CD4-positive, alpha-beta T cell (primary cell): ENCODE results near the gene ZNF22. TPM values are rescaled to one million over a fixed set of nuclear protein-coding genes. Genes with fewer than 3 reads are reported as not detected.

Source experiments
- ATAC-seq: fragments of 200-7000 bp; cut with Tn5 transposase; one replicate; pipeline ENCODE4 v1.10.0; 2022; ENCODE audit warnings: mild to moderate bottlenecking; ENCODE audit not compliant: poor library complexity
- CTCF ChIA-PET: fragments of 350-600 bp; sonication (Branson Sonifier 250); formaldehyde crosslinking; loops from one replicate; lab custom pipeline; 2021; ENCODE audit warnings: antibody characterized with exemption, inconsistent platforms; lab: Charles Lee
- POLR2A ChIA-PET: fragments of 350-600 bp; sonication (Branson Sonifier 250); formaldehyde crosslinking; loops from one replicate; lab custom pipeline; 2021; ENCODE audit warnings: antibody characterized with exemption, inconsistent platforms; lab: Charles Lee
- DNase-seq, 14 experiments: peaks; one replicate each; pipeline ENCODE4 v3.0.0-alpha.2; 2013 to 2020; ENCODE audit warnings: mixed read lengths in 2 of 14
- H3K27ac ChIP-seq, 2 donors: one replicate each; pipeline versions ENCODE4 v1.5.1 to v1.7.0; 2013; ENCODE audit warnings: low read length in 2 of 2, low read depth in 1 of 2, mild to moderate bottlenecking in 1 of 2
- H3K27me3 ChIP-seq, 2 experiments: 1 replicate in 1 of 2; 2 replicates in 1 of 2; pipeline versions ENCODE4 v1.6.1 to v1.7.0; 2013; ENCODE audit warnings: low read length in 2 of 2, control low read depth in 1 of 2, mild to moderate bottlenecking in 1 of 2, moderate library complexity in 1 of 2; ENCODE audit not compliant: insufficient read depth in 2 of 2, control insufficient read depth in 1 of 2
- H3K36me3 ChIP-seq: one replicate; pipeline ENCODE4 v1.6.1; 2013; ENCODE audit warnings: low read length, control low read depth; ENCODE audit not compliant: insufficient read depth
- H3K4me1 ChIP-seq: one replicate; pipeline ENCODE4 v1.6.1; 2013; ENCODE audit warnings: low read length, control low read depth; ENCODE audit not compliant: insufficient read depth
- H3K4me3 ChIP-seq: one replicate; pipeline ENCODE4 v1.5.1; 2013; ENCODE audit warnings: mild to moderate bottlenecking, low read length, moderate library complexity
- H3K9me3 ChIP-seq, 2 experiments: 1 replicate in 1 of 2; 2 replicates in 1 of 2; pipeline versions ENCODE4 v1.6.1 to v1.7.0; 2013; ENCODE audit warnings: low read length in 2 of 2, mild to moderate bottlenecking in 2 of 2, control low read depth in 1 of 2, moderate library complexity in 1 of 2; ENCODE audit not compliant: control insufficient read depth in 1 of 2, insufficient read depth in 1 of 2
- H3K27ac Mint-ChIP-seq: one replicate; pipeline ENCODE4 v1.8.0; 2020; ENCODE audit warnings: mixed read lengths
- H3K27me3 Mint-ChIP-seq: one replicate; pipeline ENCODE4 v1.8.0; 2021; ENCODE audit warnings: mixed read lengths
- H3K36me3 Mint-ChIP-seq: one replicate; pipeline ENCODE4 v1.8.0; 2021; ENCODE audit warnings: low read depth, mixed read lengths
- H3K4me1 Mint-ChIP-seq: one replicate; pipeline ENCODE4 v1.8.0; 2021; ENCODE audit warnings: low read depth, mixed read lengths
- H3K4me3 Mint-ChIP-seq: one replicate; pipeline ENCODE4 v1.8.0; 2020; ENCODE audit warnings: mild to moderate bottlenecking, mixed read lengths
- H3K9me3 Mint-ChIP-seq: one replicate; pipeline ENCODE4 v1.8.0; 2020; ENCODE audit warnings: mixed read lengths
- intact Hi-C, 2 experiments: fragments of 100-400 bp; cut with DNase I in 1 of 2; cut with micrococcal nuclease in 1 of 2; formaldehyde crosslinking; loops; one replicate each; pipeline versions ENCODE4 v1.15.1 to v1.9.0; 2023 to 2025; cut with DNase I, micrococcal nuclease
- total RNA-seq, 174 experiments: library from RNA in 2 of 174; stranded (reverse) in 2 of 174; gene quantifications; one replicate each; pipeline ENCODE4 v1.2.3 and lab custom pipeline; 2021 to 2026
- TF ChIP-seq, protein P1 (sequence below): fragments of 200-600 bp; IDR thresholded peaks from one replicate; pipeline ENCODE4 v1.8.0; 2022; ENCODE audit warnings: antibody characterized with exemption, mild to moderate bottlenecking

ZNF22 gene
- total RNA-seq, 2 experiments from 2014 or later, result 14.1 to 15.3 TPM

DNA sequence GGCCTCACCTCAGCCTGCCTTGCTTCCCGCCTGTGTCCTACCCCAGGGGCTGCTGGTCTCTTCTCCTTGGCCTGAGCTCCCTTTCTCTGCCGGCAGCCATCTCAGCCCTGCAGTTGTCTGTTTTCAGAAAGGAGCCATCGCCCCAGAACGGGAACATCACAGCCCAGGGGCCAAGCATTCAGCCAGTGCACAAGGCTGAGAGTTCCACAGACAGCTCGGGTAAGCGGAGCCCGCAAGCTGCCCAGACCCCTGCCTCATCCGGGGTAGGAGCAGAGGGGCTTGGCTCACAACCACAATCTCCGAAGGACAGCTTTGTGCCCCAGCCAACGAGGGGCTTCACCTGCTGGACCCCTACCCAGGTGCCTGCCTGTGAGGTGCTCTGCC lies 16.8 kb upstream of the ZNF22 start:
- intact Hi-C loops, result no loop called here
- H3K36me3 Mint-ChIP-seq, result no peaks in the 10 kb centered on the region
- Histone ChIP-seq H3K9me3 (no peaks in the 10 kb centered on the region), H3K4me3 (no peak overlapping the region), H3K27me3 (no peaks in the 10 kb centered on the region), H3K4me1 (peaks cover 3% of the 10 kb centered on the region), H3K36me3 (no peaks in the 10 kb centered on the region), H3K27ac (no peak overlapping the region)
- TF ChIP-seq, protein P1, sequence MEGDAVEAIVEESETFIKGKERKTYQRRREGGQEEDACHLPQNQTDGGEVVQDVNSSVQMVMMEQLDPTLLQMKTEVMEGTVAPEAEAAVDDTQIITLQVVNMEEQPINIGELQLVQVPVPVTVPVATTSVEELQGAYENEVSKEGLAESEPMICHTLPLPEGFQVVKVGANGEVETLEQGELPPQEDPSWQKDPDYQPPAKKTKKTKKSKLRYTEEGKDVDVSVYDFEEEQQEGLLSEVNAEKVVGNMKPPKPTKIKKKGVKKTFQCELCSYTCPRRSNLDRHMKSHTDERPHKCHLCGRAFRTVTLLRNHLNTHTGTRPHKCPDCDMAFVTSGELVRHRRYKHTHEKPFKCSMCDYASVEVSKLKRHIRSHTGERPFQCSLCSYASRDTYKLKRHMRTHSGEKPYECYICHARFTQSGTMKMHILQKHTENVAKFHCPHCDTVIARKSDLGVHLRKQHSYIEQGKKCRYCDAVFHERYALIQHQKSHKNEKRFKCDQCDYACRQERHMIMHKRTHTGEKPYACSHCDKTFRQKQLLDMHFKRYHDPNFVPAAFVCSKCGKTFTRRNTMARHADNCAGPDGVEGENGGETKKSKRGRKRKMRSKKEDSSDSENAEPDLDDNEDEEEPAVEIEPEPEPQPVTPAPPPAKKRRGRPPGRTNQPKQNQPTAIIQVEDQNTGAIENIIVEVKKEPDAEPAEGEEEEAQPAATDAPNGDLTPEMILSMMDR, result no peak
- no peaks in the 10 kb centered on the region for H3K9me3 Mint-ChIP-seq
- H3K27me3 Mint-ChIP-seq, result no peaks in the 10 kb centered on the region
- DNase-seq (no peak), ATAC-seq (no peak)
- POLR2A ChIA-PET, result no interaction called here
- no peak overlapping the region for H3K27ac Mint-ChIP-seq
- CTCF ChIA-PET, result no interaction called here
- no peaks in the 10 kb centered on the region for H3K4me1 Mint-ChIP-seq
- H3K4me3 Mint-ChIP-seq, result no peak overlapping the region

DNA sequence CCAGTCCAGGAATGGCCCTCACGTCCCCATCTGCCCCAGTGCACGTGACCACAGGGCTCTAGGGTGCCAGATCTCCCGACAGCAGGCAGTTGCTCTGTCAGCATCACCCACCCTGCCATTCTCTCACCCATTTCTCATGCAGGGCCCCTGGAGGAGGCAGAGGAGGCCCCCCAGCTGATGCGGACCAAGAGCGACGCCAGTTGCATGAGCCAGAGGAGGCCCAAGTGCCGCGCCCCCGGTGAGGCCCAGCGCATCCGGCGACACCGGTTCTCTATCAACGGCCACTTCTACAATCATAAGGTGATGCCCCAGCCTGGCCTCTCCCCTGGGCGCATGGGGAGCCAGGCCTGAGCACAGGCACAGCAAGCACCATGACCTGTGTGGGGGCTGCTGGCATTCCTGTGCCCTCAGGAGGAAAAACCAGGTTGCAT lies 16.0 kb upstream of the ZNF22 start:
- no peaks in the 10 kb centered on the region for H3K27me3 Mint-ChIP-seq
- DNase-seq, result no peak
- H3K9me3 Mint-ChIP-seq, result no peaks in the 10 kb centered on the region

GRCh38 chr10:44985175-44985681 lies 15.5 kb upstream of the ZNF22 start:
- Histone ChIP-seq H3K27me3 (no peaks in the 10 kb centered on the region), H3K4me3 (no peak overlapping the region), H3K36me3 (no peaks in the 10 kb centered on the region), H3K27ac (no peak overlapping the region), H3K4me1 (no peaks in the 10 kb centered on the region), H3K9me3 (no peaks in the 10 kb centered on the region)
- H3K4me3 Mint-ChIP-seq, result no peak overlapping the region
- no peaks in the 10 kb centered on the region for H3K27me3 Mint-ChIP-seq
- POLR2A ChIA-PET, result no interaction called here
- H3K36me3 Mint-ChIP-seq, result no peaks in the 10 kb centered on the region
- intact Hi-C loops, result no loop called here
- TF ChIP-seq, protein P1, result no peak
- H3K27ac Mint-ChIP-seq, result no peak overlapping the region
- DNase-seq, result no peak
- CTCF ChIA-PET, result no interaction called here
- H3K4me1 Mint-ChIP-seq, result no peaks in the 10 kb centered on the region
- no peak for ATAC-seq
- no peaks in the 10 kb centered on the region for H3K9me3 Mint-ChIP-seq

More for the DNA sequence above, 16.0 kb upstream of the ZNF22 start:
- H3K27ac ChIP-seq, result no peak overlapping the region
- Mint-ChIP-seq H3K27ac (no peak overlapping the region), H3K36me3 (no peaks in the 10 kb centered on the region), H3K4me1 (no peaks in the 10 kb centered on the region), H3K4me3 (no peak overlapping the region)
- no peaks in the 10 kb centered on the region for H3K9me3 ChIP-seq
- TF ChIP-seq, protein P1, result no peak
- intact Hi-C loops, result no loop called here
- H3K27me3 ChIP-seq, result no peaks in the 10 kb centered on the region
- H3K36me3 ChIP-seq, result no peaks in the 10 kb centered on the region
- H3K4me3 ChIP-seq, result no peak overlapping the region
- no peak for ATAC-seq
- no peaks in the 10 kb centered on the region for H3K4me1 ChIP-seq
- ChIA-PET POLR2A (no interaction called here), CTCF (no interaction called here)
